ENCODE results near the gene STX10. TPM values are rescaled to one million over a fixed set of nuclear protein-coding genes. Genes with fewer than 3 reads are reported as not detected.

The STX10 gene
- total and polyA plus RNA-seq, 7 donors: 63.1 to 127 (median 71.1) TPM

DNA sequence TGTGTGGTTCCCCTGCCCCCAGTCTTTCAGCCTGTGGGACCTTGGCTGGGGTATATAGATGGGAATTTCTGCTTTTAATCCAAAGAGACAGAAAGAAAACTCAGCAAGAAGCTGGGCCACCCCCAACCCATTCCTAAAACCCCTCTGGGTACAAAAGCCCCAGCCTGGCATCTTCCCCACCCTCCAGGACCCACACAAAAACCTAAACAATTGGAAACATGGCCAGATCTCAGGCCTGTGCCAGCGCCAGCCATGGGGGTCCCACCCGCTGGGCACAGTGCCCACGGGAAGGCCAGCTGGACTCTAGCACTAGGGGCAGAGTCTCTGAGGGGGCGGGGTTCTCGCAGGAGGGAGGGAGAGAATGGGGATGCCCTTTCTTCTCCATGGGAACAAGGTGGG, 56.1 kb downstream of the STX10 start:
- H3K4me3 ChIP-seq: no peak overlapping the region
- peaks cover 0 to 95% (median 88%) of the 10 kb centered on the region in 4 donors for H3K4me1 ChIP-seq
- H3K36me3 ChIP-seq: peaks cover 0 to 25% (median 5%) of the 10 kb centered on the region in 4 donors
- H3K27ac ChIP-seq: peak overlapping the region; percentile 81 to 95 (median 86)
- intact Hi-C loops (cut with DNase I): loop anchor here (1.0 kb wide), 1 partner anchor 116 kb away; no protein-coding TSS in a partner anchor
- WGBS, 2 donors: 29 to 56% methylated on average over 5 of the region's 5 CpGs
- H3K27me3 ChIP-seq: no peaks in the 10 kb centered on the region
- no peak for TF ChIP-seq EP300 (IDR thresholded peaks at IDR 0.05)
- TF ChIP-seq, protein P1, sequence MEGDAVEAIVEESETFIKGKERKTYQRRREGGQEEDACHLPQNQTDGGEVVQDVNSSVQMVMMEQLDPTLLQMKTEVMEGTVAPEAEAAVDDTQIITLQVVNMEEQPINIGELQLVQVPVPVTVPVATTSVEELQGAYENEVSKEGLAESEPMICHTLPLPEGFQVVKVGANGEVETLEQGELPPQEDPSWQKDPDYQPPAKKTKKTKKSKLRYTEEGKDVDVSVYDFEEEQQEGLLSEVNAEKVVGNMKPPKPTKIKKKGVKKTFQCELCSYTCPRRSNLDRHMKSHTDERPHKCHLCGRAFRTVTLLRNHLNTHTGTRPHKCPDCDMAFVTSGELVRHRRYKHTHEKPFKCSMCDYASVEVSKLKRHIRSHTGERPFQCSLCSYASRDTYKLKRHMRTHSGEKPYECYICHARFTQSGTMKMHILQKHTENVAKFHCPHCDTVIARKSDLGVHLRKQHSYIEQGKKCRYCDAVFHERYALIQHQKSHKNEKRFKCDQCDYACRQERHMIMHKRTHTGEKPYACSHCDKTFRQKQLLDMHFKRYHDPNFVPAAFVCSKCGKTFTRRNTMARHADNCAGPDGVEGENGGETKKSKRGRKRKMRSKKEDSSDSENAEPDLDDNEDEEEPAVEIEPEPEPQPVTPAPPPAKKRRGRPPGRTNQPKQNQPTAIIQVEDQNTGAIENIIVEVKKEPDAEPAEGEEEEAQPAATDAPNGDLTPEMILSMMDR (IDR thresholded peaks at IDR 0.05): peak in 1 of 4 experiments; percentile 16
- H3K9me3 ChIP-seq: no peaks in the 10 kb centered on the region
- peak; percentile 75 for DNase-seq

Other genes with a start within 250 kb of the STX10 start
- not detected for gene SYCE2, start 231.1 kb downstream of the STX10 start, total RNA-seq
- under 1 TPM in 1 of 3 donors, not detected in 2; 0.17 TPM for gene SYCE2, start 231.1 kb downstream of the STX10 start, polyA plus RNA-seq
- gene FARSA, start 216.7 kb downstream of the STX10 start, total RNA-seq: 10 to 100 TPM; 21.4 to 33.3 (median 31.7) TPM
- gene FARSA, start 216.7 kb downstream of the STX10 start, polyA plus RNA-seq: 10 to 100 TPM; 27.0 to 86.8 (median 29.1) TPM
- gene CALR, start 211.8 kb downstream of the STX10 start, total RNA-seq: 100 to 1,000 TPM; 147 to 260 (median 208) TPM
- 100 to 1,000 TPM in 2 of 3 donors, 10 to 100 TPM in 1; 70.3 to 717 (median 168) TPM for gene CALR, start 211.8 kb downstream of the STX10 start, polyA plus RNA-seq
- 100 to 1,000 TPM in 3 of 4 donors, 10 to 100 TPM in 1; 98.8 to 133 (median 117) TPM for gene RAD23A, start 204.5 kb downstream of the STX10 start, total RNA-seq
- gene RAD23A, start 204.5 kb downstream of the STX10 start, polyA plus RNA-seq: 10 to 100 TPM; 58.7 to 99.3 (median 70.9) TPM
- gene GADD45GIP1, start 193.2 kb downstream of the STX10 start, total RNA-seq: 10 to 100 TPM; 36.0 to 65.8 (median 53.5) TPM
- 10 to 100 TPM; 23.6 to 32.1 (median 28.2) TPM for gene GADD45GIP1, start 193.2 kb downstream of the STX10 start, polyA plus RNA-seq
- gene DAND5, start 180.8 kb downstream of the STX10 start, total RNA-seq: 1 to 10 TPM; 1.2 to 2.0 (median 1.7) TPM
- under 1 TPM in 1 of 3 donors, not detected in 2; 0.13 TPM for gene DAND5, start 180.8 kb downstream of the STX10 start, polyA plus RNA-seq
- 100 to 1,000 TPM in 1 of 4 donors, 10 to 100 TPM in 3; 44.1 to 104 (median 58.5) TPM for gene NFIX, start 154.9 kb downstream of the STX10 start, total RNA-seq
- 10 to 100 TPM; 10.6 to 28.2 (median 22.2) TPM for gene NFIX, start 154.9 kb downstream of the STX10 start, polyA plus RNA-seq
- 10 to 100 TPM; 13.0 to 17.8 (median 15.2) TPM for gene LYL1, start 47.5 kb downstream of the STX10 start, total RNA-seq
- 10 to 100 TPM in 1 of 3 donors, 1 to 10 TPM in 2; 3.0 to 18.4 (median 3.7) TPM for gene LYL1, start 47.5 kb downstream of the STX10 start, polyA plus RNA-seq
- 10 to 100 TPM; 17.4 to 25.8 (median 21.9) TPM for gene TRMT1, start 33.6 kb downstream of the STX10 start, total RNA-seq
- gene TRMT1, start 33.6 kb downstream of the STX10 start, polyA plus RNA-seq: 10 to 100 TPM in 2 of 3 donors, 1 to 10 TPM in 1; 6.7 to 48.6 (median 10.2) TPM
- 10 to 100 TPM in 3 of 4 donors, 1 to 10 TPM in 1; 8.1 to 20.5 (median 17.3) TPM for gene NACC1, start 32.1 kb downstream of the STX10 start, total RNA-seq
- gene NACC1, start 32.1 kb downstream of the STX10 start, polyA plus RNA-seq: 10 to 100 TPM; 15.0 to 67.2 (median 26.4) TPM
- gene IER2, start within 50 bp of the STX10 start, total RNA-seq: 100 to 1,000 TPM in 2 of 4 donors, 10 to 100 TPM in 2; 30.3 to 215 (median 85.6) TPM
- gene IER2, start within 50 bp of the STX10 start, polyA plus RNA-seq: 100 to 1,000 TPM in 2 of 3 donors, 10 to 100 TPM in 1; 62.9 to 163 (median 138) TPM

All from sigmoid colon (tissue), 7 donors.